ENCODE data around the gene WDFY4.

Gene WDFY4

DNA sequence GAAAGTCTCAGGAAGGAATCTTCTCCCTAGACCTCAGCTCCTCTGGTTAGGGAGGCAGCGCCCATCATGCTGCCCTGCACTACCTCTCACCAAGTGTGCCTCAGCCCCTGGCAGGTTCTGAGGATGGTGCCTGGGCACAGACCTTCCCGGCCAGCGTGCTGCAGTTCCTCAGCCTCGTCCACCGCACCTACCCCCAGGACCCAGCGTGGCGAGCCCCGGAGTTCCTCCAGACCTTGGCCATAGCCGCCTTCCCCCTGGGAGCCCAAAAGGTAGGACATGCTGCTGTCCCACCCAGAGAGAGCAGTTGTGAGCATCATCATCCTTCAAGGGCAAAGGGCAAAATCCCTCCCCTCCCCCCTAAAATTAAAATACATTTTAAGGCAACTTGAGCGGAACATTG is 132.5 kb downstream of the WDFY4 start:
- no peak for DNase-seq (ENCODE audit: low read depth)

DNA sequence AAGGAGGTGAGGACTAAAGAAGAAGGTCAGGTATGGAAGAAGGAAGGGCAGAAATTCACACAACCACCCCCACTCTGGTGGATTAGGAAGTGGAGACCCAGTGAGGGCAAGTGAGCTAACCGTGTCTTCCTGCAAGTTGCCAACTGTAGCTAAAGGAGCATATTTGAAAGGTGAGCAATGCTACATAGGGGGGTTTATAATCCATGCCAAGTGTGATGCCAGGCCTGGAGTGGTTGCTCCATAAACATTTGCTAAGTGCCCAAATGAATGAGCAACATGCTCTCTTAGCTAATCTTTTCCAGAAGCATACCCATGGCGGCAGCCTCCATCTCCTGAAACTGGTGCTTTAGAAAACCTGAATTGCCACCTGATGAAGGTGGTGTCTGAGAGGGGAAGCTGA is 133.4 kb downstream of the WDFY4 start:
- DNase-seq (ENCODE audit: low read depth) = no peak

DNA sequence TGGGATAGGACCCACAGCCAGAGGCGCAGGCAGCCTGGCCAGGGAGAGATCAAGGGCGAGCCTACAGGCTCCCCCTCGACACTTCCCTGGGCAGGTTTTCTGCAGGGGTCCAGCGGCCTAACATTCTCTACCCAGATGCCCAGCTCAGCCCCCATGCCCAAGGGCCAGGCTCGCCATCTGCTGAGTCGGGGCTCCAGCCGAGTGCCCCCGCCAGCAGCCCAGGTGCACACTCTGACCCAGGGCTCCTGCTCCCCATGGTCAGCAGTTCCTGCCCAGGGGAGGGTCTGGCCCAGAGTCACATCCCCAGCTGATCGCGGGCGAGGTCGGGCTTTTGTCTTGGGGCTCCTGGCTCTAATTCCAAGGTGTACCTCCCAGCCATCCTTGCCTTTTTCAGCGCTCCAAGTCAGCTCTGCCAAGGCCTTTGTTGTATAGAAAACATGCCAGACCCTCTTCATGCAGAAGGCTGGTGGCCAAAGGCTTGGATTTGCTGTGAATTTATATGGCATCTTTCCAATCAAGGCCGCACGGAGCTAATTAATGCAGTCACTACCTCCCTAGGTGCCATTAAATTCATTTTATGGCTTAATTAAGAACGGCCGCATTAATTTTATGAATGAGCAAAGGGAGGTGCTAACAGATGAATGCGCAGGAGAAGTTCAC is 134.3 kb downstream of the WDFY4 start:
- DNase-seq (ENCODE audit: low read depth) = no peak

- DNase-seq (ENCODE audit: low read depth) = no peak
These were observed 135.1 kb downstream of the WDFY4 start for GRCh38 chr10:48819783-48820182.

DNA sequence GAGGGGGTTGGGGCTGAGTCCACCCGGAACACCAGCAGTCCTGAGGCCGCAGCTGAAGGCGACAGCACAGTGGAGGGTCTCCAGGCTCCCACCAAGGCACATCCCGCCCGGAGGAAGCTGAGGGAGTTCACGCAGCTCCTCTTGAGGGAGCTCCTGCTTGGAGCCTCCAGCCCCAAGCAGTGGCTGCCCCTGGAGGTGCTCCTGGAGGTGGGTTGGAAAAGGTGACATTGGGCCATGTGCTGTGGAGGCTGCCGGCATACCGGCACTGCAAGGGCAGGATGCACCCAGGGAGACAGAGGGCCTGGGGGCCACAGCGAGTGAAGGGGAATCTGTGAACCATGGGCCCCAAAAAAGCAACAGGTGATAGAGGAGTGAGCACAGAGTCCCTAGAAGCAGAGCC is 135.6 kb downstream of the WDFY4 start:
- no peak for DNase-seq (ENCODE audit: low read depth)

GRCh38 chr10:48820699-48821098 is 136.0 kb downstream of the WDFY4 start:
- DNase-seq (ENCODE audit: low read depth) = no peak

DNA sequence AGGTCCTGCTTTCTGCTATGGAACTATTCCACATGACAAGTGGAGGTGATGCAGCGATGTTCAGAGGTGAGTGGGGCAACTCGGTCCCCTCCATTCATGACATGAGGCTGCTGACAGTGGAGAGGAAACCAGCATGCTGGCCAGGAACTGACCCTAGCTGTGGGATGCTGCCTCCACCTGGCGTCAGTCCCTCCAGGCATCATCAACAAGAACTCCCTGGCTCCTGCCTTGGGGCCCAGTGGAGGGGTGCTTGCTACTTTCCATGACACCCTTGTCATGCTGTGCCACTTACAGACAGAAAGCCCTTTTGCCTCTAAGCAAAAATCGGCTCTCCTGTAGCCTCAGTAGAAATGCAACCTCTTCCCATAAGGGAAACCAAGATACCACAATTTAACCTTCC is 136.4 kb downstream of the WDFY4 start:
- DNase-seq (ENCODE audit: low read depth) = no peak

- DNase-seq (ENCODE audit: low read depth) = no peak
These were observed 137.0 kb downstream of the WDFY4 start for GRCh38 chr10:48821692-48822091.

GRCh38 chr10:48833674-48834073 is 149.0 kb downstream of the WDFY4 start:
- no peak for DNase-seq (ENCODE audit: low read depth)

- DNase-seq (ENCODE audit: low read depth) = no peak
These were observed 149.7 kb downstream of the WDFY4 start for GRCh38 chr10:48834189-48834965.

GRCh38 chr10:48835781-48836180 is 151.1 kb downstream of the WDFY4 start:
- DNase-seq (ENCODE audit: low read depth) = no peak

- DNase-seq (ENCODE audit: low read depth) = no peak
These were observed 151.9 kb downstream of the WDFY4 start for GRCh38 chr10:48836605-48837004.

DNA sequence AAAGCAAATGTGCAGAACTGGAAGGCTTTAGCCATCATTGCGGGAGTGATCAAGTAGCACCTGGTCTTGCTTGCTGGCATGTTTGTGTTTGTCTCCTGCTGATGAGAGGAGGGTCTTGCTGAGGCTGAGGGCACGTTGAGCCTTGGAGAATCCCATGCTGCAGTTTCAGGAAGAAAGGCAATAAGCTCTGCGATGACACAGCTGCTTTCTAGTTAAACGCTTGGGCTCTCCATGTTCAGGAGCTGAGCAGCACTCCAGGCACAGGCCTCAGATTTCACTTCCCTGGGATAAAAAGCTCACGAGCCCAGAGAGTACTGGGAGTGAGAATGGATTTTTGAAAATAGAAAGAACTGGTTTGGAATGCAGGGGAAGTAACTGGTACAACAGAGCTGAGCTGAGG is 154.2 kb downstream of the WDFY4 start:
- no peak for DNase-seq (ENCODE audit: low read depth)

- DNase-seq (ENCODE audit: low read depth) = no peak
These were observed 155.4 kb downstream of the WDFY4 start for GRCh38 chr10:48839809-48840679.

DNA sequence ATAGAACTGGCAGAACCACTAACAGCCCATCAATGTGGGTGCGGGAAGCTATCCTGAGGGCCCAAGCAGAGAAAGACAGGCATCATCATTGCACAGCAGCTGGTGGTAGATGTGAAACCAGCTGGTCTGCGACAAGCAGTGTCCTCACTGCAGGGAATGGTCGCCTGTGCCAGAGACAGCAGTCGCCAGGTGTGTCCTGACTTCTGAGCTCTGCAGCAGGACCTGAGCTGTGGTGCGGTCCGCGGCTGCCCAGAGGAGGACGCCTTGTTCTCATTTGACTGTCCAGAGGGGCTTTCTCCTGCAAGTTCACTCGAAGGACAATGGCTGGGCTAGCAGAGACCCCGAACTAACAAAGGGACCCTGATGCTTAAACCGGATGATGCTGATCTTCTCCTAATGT is 157.6 kb downstream of the WDFY4 start:
- DNase-seq (ENCODE audit: low read depth) = no peak

DNA sequence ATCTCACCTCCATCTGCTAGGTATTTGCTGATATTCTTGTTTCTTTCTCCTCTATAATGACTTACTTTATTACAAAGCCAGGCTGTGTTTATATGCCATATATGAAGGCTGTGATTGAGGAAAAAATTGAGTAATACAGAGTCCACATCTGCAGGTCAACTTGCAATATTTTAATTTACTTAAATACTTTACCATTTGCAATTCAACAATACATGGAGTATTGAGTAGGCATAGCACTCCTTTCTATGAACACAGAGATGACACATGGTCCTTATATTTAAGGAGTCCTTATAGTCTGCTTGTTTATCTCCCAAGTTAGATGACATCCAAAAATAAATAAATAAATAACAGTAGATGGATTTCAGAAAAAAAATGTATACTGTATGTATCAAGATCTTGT is 158.5 kb downstream of the WDFY4 start:
- no peak for DNase-seq (ENCODE audit: low read depth)

- DNase-seq (ENCODE audit: low read depth) = no peak
These were observed 159.9 kb downstream of the WDFY4 start for GRCh38 chr10:48844616-48845015.

GRCh38 chr10:48845512-48845911 is 160.8 kb downstream of the WDFY4 start:
- DNase-seq (ENCODE audit: low read depth) = no peak

GRCh38 chr10:48847691-48848090 is 163.0 kb downstream of the WDFY4 start:
- no peak for DNase-seq (ENCODE audit: low read depth)

- DNase-seq (ENCODE audit: low read depth) = no peak
These were observed 172.2 kb downstream of the WDFY4 start for GRCh38 chr10:48856855-48857254.

DNA sequence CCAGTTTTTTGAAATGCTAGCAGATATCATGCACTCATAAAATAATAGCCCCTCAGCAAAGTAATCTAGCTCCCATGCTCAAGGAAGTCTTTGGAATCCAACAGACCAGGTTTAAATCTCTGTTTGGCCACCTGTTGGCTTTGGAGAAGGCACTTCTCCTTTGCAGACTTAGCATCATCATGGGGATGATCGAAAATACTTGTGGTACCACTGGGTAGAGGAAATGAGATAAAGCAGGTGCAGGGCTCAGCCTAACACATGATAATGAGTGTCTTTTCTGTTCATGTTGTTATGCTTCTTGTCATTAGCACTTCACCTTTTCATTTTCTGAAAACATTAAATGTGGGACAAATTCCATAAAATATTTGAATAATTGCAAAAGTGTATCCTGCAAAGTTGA is 187.6 kb downstream of the WDFY4 start:
- no peak for DNase-seq (ENCODE audit: low read depth)

DNA sequence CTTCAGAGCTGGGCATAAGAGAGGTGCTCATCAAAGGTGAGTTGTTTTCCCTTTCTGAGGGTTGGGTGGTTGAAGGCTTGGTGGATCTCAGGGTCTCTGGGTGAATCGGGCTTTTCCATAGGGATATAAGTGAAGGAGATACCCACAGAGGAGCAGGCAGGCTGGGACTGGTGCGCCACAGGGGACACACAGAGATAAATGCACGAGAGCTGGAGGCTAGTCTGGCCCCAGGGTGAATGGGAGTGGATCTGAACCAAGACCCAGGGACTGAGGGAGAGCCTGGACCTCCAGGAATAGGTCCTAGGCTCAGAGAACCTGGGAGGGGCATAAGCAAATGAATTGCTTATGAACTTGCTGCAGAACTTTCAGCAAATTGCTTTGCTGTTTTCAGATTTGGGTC is 193.4 kb downstream of the WDFY4 start:
- DNase-seq (ENCODE audit: low read depth) = no peak

DNA sequence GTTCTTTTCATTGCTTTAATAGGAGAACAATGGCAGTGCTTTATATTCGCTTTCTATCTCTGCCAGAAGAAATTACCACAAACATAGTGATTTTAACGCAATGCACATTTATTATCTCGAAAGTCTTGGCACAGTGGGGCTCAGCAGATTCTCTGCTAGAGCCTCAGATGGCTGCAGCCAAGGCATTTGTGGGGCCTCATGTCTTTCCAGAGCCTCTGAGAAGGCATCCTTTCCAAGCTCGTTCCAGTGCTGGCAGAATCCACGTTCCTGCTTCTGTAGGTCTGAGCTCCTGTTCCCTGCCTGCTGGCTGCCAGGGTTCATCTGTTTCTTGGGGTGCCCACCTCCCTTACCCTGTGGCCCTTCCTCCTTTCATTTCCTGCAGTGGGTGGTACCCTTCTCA is 194.8 kb downstream of the WDFY4 start:
- DNase-seq (ENCODE audit: low read depth) = no peak
